NCI-H526 (cell line): ENCODE measurements around the gene JPH4.
A peak's percentile ranks its signal among the peaks of the same experiment; 100 is the strongest.

ENCODE experiments used
- DNase-seq, 2 experiments: peaks; one replicate each; lab custom pipeline; 2025; lab: John Stamatoyannopoulos, UW

The JPH4 gene

DNA sequence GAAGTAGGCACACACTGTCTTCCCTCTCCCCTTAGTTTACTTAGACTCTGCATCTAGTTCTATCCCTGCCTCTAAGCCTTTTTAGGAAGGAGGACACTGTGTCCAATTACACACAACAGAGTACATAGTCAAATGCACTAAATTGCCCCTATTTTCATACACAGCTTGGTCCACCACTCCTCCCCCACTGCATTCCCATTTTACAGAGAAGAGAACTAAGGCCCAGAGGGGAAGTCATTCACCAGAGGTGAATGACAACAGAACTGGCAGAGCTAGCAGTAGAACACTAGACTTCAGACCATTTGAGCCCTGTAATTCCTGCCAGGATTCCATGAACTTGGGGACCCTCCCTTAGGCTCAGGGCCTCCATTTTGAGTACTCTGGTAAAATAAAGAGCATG is 1.1 kb upstream of the JPH4 start:
- no peak for DNase-seq

- no peak for DNase-seq
These were observed 681 bp upstream of the JPH4 start for GRCh38 chr14:23579311-23579630.

- DNase-seq: no peak
These were observed 739 bp downstream of the JPH4 start for GRCh38 chr14:23577710-23578392.

- peak in 1 of 2 experiments; percentile 46 for DNase-seq
These were observed 1.4 kb downstream of the JPH4 start for GRCh38 chr14:23577004-23577681.

DNA sequence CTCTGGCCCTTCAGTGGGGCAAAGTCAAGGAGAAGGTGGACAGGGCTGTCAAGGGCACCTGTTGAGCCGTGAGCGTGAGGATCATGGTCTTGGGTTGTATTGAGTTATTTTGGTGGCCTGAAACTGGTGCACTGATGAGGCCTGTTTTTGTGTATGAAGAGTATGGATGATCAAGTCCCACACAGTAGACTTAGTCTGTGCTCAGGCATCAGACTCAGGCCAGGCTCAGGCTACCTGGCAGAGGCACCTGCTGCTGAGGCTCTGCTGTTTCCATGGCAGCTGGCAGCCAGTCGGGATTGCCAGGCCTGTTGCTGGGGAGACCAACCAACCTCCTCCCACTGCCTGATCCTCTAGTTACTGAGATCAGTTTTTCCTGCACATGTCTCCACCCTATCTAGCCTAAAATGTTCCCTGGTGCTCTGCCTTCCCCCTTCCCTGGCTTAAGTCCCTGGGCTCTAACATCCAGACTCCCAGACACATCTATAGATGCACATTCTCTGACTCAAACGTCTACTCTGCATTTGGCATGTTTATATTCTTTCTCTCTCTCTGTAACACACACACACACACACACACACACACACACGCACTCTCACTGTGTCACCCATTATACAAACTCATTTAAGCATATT is 5.1 kb downstream of the JPH4 start:
- peak; percentile 62 to 79 for DNase-seq

DNA sequence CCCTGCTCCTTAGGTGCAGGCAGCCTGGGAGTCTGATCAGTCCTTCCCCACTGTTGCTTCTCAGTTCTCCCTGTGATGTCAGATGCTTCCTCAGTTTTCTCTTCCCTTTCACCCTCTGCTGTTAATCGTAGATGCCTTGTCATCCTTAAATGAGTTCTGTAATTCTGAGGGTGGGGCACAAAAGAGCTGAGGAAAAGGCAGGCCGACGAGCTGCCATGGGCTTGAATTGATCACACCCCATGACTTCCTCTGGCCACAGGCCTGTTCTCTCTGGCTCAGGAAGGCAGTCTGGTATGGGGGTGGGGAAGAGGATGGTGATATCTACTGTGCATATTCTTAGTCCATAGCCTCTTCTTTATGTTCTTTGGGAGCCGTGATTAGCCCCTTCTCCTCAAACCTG is 5.8 kb downstream of the JPH4 start:
- no peak for DNase-seq

- DNase-seq: no peak
These were observed 6.1 kb downstream of the JPH4 start for GRCh38 chr14:23572524-23572828.

DNA sequence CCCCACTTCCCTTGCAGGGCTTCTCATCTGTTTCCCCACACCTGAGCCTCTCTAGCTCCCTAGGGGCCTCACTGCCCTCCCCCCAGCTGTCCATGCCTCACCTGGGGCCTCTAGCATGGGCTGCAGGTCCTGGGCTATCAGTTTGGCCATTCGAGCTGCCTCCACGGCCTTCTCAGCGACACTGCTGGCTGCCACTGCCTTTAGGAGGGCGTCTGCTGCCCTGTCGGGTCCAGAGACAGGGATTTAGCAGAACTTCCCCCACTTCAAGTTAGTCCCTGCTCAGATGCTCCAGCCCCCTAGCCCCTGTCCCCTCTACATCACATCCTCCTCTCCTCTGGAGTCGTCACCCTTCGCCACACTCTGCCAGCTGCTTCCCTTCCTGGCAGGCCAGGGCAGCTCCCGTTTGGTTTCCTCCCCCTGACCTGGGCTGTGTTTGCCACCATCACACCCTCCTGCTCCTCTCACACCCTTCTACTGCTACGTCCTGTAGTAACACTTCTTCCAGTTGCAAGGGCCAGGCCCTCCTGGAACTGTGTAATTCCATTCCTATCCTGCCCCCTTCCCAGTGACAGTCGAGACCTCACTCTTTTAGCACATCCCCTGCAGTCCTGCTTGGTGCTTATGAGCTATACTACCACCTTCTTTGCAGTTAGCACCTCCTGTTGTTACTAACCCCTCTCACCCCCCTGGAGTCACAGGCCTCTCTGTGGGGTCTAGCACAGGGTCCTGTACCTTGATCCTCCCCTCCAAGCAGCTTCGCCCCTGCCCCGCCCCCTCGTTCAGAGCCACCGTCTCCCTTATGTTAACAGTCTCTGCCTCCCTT is 6.7 kb downstream of the JPH4 start:
- DNase-seq: no peak

DNA sequence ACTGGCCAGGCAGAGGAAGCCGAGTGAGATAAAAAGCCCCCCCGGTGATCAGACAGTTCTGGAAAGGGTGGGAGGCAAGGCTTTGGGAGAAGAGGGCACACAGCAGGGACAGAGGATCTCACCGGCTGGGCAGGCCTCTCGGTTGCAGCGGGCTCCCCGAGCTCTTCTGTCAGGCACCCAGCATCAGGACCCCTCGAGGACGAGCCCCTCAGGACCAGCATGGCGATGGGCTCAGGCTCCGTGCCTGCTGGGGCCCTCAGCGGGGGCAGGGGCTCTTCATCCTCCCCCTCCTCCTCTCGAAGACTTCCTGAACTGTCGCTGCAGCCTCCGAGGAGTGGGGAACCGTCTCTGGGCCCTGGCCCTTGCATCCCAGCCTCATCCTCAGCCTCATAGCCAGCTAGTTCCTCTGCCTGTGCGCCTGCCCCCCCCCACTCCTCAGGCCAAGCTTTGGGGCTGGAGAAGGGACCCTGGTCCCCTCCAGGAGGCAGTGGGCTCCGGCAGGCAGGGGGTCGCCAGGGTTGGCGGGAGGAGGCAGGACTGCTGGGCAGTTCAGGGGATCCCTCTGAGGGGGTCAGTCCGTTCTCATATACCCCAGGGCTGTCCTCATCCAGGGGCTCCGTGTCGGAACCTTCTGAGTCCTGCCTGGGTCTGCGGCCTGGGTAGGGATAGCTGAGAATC is 7.6 kb downstream of the JPH4 start:
- no peak for DNase-seq

GRCh38 chr14:23569443-23570151 is 9.0 kb downstream of the JPH4 start:
- DNase-seq: peak; percentile 43 to 52

DNA sequence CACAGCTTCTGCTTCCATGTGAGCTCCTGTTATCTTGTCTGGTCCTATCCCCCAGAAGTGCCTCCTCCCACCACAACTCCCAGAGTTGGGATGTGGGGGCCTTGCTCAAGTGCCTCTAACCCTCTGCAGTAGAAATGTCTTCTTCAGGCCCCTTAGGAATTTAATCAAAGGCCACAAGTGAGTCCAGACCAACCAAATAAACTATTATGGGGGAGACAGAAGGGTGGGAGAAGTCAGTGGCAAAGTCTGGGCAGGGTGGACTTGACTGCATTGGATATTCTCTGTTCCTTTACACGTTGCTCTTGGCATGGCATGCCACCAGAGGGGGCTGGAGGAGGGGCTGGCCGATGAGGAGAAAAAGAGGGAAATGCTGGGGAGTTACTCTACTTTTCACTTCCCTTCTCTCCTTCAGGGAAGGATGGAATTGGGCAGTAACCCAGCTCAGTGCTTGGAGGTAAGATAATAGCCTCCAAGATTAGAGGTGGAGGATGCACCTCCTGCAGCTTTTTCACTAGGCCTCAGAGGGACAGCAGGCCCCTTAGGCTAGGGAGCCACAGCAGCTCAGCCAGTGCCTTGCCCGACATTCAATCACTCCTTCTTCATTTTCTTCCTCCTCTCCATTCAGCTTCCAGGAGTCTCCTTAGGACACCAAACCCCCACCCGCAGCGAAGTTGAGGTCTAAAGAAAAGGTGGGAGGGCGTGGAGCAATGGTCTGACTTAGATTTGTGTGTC is 9.8 kb downstream of the JPH4 start:
- peak in 1 of 2 experiments; percentile 51 for DNase-seq

GRCh38 chr14:23568021-23568599 is 10.5 kb downstream of the JPH4 start:
- DNase-seq: no peak

DNA sequence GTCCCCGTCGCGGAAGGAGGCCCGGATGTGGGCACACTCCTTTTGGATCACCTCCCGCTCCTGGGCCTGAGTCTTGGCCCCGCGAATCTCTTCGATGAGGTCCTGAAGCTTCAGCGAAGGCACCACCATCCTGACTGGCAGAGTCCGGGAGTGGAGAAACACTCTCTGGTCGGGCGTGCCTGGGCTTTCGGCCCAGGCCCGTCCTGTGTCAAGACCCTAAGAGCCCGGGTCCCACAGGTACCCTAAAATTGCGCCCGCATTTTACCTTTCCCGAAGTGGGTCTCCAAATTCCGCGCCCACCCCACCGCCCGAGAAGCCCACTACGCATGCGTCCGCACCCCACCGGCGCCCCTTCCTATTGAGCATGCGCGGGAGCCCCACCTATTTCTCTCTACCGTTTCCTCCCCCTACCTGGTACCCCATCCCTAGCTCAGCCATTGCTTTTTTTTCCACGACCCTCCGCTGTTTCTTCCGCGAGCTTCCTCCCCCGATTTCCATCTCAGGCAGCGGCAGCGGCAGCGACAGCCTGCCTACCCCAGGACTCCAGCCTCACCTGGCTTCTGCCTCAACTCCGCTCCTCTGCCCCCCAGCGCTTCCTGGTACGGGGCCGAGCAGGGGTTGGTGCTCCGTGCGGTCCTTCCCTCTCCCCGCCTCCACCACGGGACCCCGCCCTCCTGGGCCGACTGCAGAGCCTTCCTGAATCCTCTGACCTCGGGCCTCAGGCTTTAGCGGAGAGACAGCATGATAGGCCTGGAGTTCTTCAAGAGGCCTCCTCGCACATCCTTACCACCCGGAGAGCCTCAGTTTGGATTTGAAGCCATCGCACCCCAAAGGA is 11.2 kb downstream of the JPH4 start, which contains the start of gene AP1G2:
Gene AP1G2, minus strand, starts transcription at position 606 of the 835 bp plus-strand sequence. Its CDS starts 477 bp downstream, at position 129.
- peak; percentile 85 to 95 for DNase-seq

DNA sequence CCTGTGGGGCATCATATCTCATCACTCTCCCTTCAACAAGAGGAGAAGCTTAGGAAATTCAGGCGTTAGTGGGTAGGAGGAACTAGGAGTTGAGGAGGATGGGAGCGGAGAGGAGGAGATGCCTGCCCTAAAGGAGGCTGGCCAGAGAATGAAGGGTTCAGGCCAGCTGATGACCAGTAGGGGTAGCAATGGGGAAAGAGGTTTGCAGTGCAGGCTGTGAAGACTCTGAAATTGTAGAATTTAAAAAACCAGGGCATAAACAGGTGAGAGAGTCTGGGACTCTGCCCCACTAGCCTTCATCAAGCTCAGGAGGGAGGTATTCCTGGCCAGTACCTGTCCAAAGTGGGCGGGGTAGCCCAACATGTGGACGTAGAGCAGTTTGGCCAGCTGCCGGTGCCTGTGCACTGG is 11.8 kb downstream of the JPH4 start:
- no peak for DNase-seq

DNA sequence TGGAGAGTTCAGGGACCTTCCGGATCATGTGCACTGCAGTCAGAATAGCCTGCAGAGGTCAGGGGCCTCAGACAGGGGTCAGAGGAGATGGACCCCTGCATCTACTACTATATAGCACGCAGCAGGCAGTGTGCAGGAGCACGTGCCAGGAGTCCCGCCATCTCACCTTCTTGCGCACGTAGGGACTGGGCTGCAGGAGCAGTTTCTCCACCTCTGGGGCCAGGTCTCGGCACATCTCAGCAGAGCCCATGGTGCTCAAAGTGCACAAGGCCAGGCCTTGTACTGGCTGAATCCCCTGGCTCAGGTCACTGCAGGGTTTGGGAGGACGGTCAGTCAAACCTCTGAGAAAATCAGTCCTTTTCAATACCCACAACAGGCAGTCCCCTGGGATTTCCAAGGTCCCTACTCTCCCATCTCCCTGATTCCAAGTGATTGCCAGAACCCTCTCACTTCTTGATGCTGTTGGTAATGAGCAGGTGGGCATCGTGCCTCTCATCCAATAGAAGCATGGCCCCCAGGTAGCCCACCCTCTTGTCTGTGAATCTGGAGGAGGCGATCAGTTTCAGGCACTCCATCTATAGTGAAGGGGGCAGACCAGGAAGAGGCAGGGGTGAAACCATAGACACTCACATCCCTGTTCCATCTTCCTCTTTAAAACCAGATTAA is 12.3 kb downstream of the JPH4 start:
- DNase-seq: no peak

- DNase-seq: no peak
These were observed 13.0 kb downstream of the JPH4 start for GRCh38 chr14:23565626-23566025.

GRCh38 chr14:23564876-23565275 is 13.7 kb downstream of the JPH4 start:
- DNase-seq: no peak

DNA sequence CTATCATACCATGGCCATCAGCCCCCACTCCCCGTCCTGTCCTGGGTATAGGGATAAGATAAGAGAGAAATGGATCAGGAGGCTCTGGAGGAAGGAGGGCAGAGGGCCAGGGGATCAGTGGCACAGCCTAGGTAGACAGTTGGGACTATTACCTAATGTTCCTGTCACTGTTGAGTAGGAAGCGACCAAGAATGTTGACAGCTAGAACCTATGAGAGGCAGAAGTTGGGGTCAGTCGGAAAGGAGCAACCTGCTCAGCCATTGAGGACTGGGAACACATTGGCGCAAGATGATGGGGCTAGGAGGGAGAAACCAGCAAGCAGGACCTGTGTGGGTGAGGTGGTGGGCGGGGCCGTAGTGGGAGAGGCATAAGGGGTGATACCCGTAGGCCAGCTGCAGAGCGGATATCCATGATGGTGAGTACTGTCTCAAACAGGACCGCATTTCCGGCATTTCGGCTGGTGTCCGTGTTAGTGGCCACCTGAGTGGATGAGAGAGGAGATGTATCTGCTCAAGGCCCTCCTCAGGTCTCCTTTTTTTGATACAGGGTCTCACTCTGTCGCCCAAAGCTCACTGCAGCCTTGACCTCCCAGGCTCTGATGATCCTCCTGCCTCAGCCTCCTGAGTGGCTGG is 14.3 kb downstream of the JPH4 start:
- no peak for DNase-seq
